Heart left ventricle (tissue), 13 donors: ENCODE data around the gene ACCSL.

ENCODE experiments used
- CTCF ChIP-seq, 12 donors: fragments of 200-600 bp; sonication (generic) in 4 of 12; IDR thresholded peaks; one replicate each; pipeline versions ENCODE4 v1.5.0 to v1.8.0; 2018 to 2022; ENCODE audit warnings: antibody characterized with exemption in 12 of 12, mild to moderate bottlenecking in 5 of 12
- POLR2A ChIP-seq, 2 donors: fragments of 450-650 bp; IDR thresholded peaks; one replicate each; pipeline ENCODE4 v1.6.1; 2017; ENCODE audit warnings: antibody characterized with exemption in 2 of 2, mild to moderate bottlenecking in 2 of 2, moderate library complexity in 2 of 2
- donor health status: ischemic (EF 13 %, LVEDD 7.1; RV severe dilation, severe dysfunction).
- donor health status: DM: no; HTN: yes; CAD: no.
- donor health status: DM: no; HTN: no; CAD: no.
- donor health status: ischemic (EF 25% LVEDD 6.9; RV normal size, moderate dysfunction).
- donor health status: ischemic (EF 25% LVEDD 5.7; RV mildly dilated, moderate dysfunction).
- donor health status: ischemic (EF 35%, LVEDD 5.7; RV mildly dilated, moderate dysfunction).
- donor health status: nonischemic (EF 11% LVEDD 7.7; RV severe dilation, severe dysfunction).
- donor health status: DM: yes; HTN: yes; CAD: no.
- donor health status: PGD.
- donor health status: ischemic (EF 29% LVEDD 5.4; RV normal size, mild dysfunction).
- donor health status: nonischemic (EF 23%, LVEDD 6.1; RV moderate dilation, normal function).

- TF ChIP-seq CTCF (IDR thresholded peaks at IDR 0.05) = no peak
- TF ChIP-seq POLR2A (IDR thresholded peaks at IDR 0.05) = no peak
Measured at GRCh38 chr11:44008698-44009097, 39.1 kb upstream of the ACCSL start.
